Left cardiac atrium (tissue), 4 donors: ENCODE measurements around the gene GXYLT1. TPM values are rescaled to one million over a fixed set of nuclear protein-coding genes. Genes with fewer than 3 reads are reported as not detected.
A peak's percentile ranks its signal among the peaks of the same experiment; 100 is the strongest.

ENCODE experiments used
- ATAC-seq, 2 donors: fragments of 200-7000 bp; cut with Tn5 transposase; one replicate each; pipeline ENCODE4 v1.9.1; 2020; ENCODE audit warnings: mild to moderate bottlenecking in 2 of 2, moderate library complexity in 2 of 2
- DNase-seq: peaks from one replicate; pipeline ENCODE4 v3.0.0-alpha.2; 2020
- intact Hi-C, 2 donors: fragments of 100-400 bp; cut with DNase I; formaldehyde crosslinking; loops; one replicate each; pipeline versions ENCODE4 v1.14.1 to v1.15.1; 2022 to 2023
- total RNA-seq, 2 donors: library from RNA; stranded (reverse); fragmentation: NEBNext Ultra II Directional; extraction: Animal tissue kit (Norgen Biotek cat#: 25700); gene quantifications; one replicate each; pipeline ENCODE4 v1.2.1, GENCODE V29; 2021
- donor health status: DM: no; HTN: yes; CAD: no.
- donor health status: DM: no; HTN: yes; CAD: no; lungs with severe emphysema.
- donor health status: DM: yes; HTN: yes; CAD: no.
- donor health status: Dilated cardiomyopathy.

GXYLT1 gene
- total RNA-seq, 2 donors from 2014 or later = 6.3 to 6.4 TPM

GRCh38 chr12:42145552-42146215 lies 1.0 kb upstream of the GXYLT1 start:
- no peak for ATAC-seq
- intact Hi-C loops = loop anchor here (5.0 to 10.0 kb wide), 2 partner anchors 87 to 89 kb away; partner anchors contain the start of gene YAF2 (in 1 of the 2)
- DNase-seq = no peak

DNA sequence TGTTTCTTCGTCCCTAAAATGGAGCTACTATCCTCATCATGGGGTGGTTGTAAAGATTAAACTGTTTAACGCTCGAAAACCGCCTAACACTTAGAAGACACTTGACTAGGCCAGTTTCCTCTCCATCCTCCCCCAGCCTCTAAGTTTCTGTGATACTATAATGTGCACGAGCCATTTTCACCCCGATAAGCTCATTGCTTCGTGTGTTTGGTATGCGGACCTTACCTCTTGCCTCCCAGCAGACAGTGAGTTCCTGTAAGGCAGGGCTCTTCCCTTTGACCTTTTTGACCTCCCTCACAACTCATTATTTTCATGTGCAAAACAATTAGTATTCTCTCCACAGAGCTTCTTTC lies 499 bp upstream of the GXYLT1 start:
- ATAC-seq (peak in 1 of 2 donors; percentile 1), DNase-seq (no peak)
- intact Hi-C loops = loop anchor here (5.0 to 10.0 kb wide), 2 partner anchors 87 to 90 kb away; partner anchors contain the start of gene YAF2 (in 1 of the 2)

DNA sequence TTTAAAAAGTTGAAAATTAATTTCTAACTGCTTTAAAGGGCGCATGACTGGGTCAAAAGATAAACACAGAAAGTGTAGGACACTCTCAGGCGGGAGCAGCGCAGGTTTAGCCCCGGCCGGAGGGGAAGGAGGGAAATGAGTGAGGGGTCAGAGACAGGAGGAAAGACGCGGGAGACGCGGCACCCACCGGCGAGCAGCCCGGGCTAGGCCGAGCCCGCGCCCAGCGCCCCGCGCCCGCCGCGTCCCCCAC lies 591 bp downstream of the GXYLT1 start:
- ATAC-seq (no peak), DNase-seq (no peak)
- intact Hi-C loops = loop anchor here in 1 of 2 donors (10.0 kb wide), 1 partner anchor 91 kb away; the partner anchor contains the start of gene YAF2

GRCh38 chr12:42143452-42144157 lies 1.1 kb downstream of the GXYLT1 start:
- intact Hi-C loops = loop anchor here in 1 of 2 donors (10.0 kb wide), 1 partner anchor 91 kb away; the partner anchor contains the start of gene YAF2
- ATAC-seq (no peak), DNase-seq (no peak)

DNA sequence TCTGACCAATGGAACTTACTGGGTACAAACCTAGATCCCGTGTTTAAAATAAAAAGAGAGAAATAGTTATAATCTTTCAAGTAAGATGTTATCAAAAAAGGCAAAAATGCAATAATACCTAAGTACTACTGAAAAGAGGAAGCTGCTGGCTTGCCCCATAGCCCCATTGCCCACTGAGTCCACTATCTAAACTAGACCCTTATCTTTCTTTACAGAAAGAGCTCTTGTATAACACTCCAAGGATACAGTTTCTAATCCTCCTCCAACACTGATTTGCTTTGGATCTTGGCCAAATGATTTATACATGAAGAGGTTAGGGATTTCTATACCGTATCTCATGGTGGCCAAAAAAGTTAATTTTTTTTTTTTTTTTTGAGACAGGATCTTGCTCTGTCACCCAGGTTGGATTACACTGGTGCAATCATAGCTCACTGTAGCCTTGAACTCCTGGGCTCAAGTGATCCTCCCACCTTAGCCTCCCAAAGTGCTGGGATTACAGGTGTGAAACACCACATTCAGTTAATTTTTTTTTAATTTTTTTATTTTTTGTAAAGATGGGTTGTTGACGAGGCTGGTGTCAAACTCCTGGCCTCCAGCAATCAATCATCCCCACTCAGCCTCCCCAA lies 2.6 kb downstream of the GXYLT1 start:
- intact Hi-C loops = loop anchor here in 1 of 2 donors (10.0 kb wide), 1 partner anchor 93 kb away; the partner anchor contains the start of gene YAF2
- DNase-seq = no peak
- ATAC-seq = no peak

DNA sequence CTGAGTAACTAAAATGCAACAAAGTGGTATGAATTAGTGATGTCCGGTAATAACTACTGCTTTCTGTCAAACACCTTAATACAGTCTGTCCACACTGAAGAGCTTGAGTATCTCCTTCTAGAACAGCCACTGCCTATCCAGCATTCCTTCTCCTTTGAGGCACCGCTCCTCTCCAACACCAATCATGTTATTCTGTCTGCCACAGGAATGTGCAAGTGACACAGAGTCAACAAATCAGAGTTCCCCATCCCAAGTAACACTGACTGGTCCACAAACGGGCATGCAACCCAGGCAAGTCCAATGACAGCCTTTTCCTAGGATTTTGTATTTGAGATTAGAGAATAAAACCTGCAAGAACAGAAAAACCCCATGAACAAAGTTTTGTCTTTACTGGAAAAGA lies 3.8 kb downstream of the GXYLT1 start:
- intact Hi-C loops = loop anchor here in 1 of 2 donors (10.0 kb wide), 1 partner anchor 94 kb away; the partner anchor contains the start of gene YAF2

GRCh38 chr12:42135259-42135814 lies 9.3 kb downstream of the GXYLT1 start:
- ATAC-seq (peak in 1 of 2 donors; percentile 51), DNase-seq (no peak)
- intact Hi-C loops = no loop called here

More for the DNA sequence above, 3.8 kb downstream of the GXYLT1 start:
- ATAC-seq (no peak), DNase-seq (no peak)

DNA sequence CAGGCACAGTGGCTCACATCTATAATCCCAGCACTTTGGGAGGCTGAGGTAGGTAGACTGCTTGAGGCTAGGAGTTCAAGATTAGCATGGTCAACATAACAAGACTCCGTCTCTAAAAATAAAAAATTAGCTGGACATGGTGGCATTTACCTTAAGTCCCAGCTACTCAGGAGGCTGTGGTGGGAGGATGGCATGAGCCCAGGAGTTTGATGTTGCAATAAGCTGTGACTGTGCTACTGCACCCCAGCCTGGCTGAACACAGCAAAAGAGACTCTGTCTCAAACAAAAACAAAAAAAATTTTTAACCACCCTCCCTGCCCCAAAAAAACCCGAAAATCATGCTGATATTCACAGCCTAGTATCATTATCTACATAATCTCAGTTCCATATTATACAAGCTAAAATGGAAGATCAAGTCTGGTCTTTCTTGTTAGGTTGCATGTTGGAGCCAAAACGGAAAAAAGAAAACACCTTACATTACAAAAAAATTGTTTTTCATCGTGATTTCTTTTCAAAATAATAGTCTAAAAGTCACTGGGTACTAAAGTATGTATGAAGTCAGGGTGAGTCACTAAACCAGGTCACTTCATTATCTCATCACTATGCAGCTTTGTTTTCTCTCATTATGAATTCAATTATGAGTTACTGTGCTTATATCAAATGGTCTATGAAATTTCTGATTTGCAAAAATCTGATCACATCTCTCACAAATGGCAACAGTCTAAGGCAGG lies 13.8 kb downstream of the GXYLT1 start:
- peak; percentile 39 for DNase-seq
- ATAC-seq = peak in 1 of 2 donors; percentile 70
- intact Hi-C loops = loop anchor here (2.0 to 5.0 kb wide), 2 partner anchors 196 to 202 kb away; partner anchors contain the start of genes PPHLN1 (in 1 of the 2) and ZCRB1 (in 1 of the 2)

GRCh38 chr12:42129595-42130204 lies 15.0 kb downstream of the GXYLT1 start:
- intact Hi-C loops = loop anchor here (2.0 to 5.0 kb wide), 2 partner anchors 198 to 203 kb away; partner anchors contain the start of genes PPHLN1 (in 1 of the 2) and ZCRB1 (in 1 of the 2)
- ATAC-seq (peak; percentile 81 to 86), DNase-seq (no peak)

- no peak for ATAC-seq
- intact Hi-C loops = no loop called here
Observed at GRCh38 chr12:42128888-42129287, 15.8 kb downstream of the GXYLT1 start.

GRCh38 chr12:42128327-42128726 lies 16.3 kb downstream of the GXYLT1 start:
- DNase-seq (no peak), ATAC-seq (no peak)
- intact Hi-C loops = no loop called here

More at GRCh38 chr12:42128888-42129287, 15.8 kb downstream of the GXYLT1 start:
- no peak for DNase-seq

- ATAC-seq = no peak
- intact Hi-C loops = no loop called here
- no peak for DNase-seq
Observed at GRCh38 chr12:42126963-42127362, 17.7 kb downstream of the GXYLT1 start.

DNA sequence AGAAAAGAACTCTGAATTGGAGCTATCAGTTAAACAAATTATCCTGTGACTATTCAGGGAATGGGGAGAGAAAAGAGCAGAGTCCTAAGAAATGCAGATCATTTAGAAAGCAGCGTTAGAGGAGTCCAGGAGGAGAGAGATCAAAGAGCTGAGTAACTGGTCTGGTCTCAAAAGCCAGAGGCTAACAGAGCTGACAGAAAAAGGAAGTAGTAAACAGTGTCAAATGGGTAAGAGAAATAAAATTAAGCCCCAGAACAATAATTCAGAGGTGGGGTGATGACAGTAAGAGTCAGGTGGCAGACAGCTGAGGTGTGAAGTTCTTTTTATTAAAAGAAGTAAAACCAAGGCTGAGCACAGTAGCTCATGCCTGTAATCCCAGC lies 19.3 kb downstream of the GXYLT1 start:
- intact Hi-C loops = no loop called here
- no peak for ATAC-seq
- DNase-seq = no peak

DNA sequence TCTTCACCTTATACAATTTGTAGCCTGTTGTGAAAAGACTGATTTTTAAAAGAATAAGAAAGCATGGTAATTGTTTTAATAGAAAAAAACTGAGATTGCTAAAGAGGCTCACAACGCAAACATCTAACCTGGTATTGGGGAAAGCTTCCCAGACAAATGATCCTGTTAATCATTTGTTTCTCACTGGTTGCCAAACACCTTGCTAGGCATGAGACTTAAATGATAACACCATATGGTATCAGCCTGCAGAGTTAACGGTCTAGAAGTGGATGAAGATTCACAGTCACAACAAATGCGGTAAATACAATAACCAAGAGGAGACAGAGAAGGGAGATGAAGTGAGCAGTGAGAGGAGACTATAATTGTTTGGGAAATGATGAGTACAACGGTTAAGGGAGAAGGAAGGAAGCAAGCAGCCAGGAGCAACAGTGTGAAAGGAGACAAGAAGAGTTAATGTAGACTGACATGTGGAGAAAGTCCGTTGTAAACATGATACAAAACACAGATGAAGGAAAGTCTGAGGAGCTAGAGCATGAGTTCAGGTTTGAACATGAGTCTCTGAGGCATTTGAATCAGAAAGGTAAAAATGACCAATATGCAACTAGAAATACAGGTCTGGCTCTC lies 19.8 kb downstream of the GXYLT1 start:
- ATAC-seq = no peak
- intact Hi-C loops = no loop called here
- DNase-seq = no peak

- no peak for ATAC-seq
- intact Hi-C loops = no loop called here
- no peak for DNase-seq
Observed at GRCh38 chr12:42119085-42119633, 25.5 kb downstream of the GXYLT1 start.

- no peak for DNase-seq
- ATAC-seq = no peak
- intact Hi-C loops = no loop called here
Observed at GRCh38 chr12:42118136-42118879, 26.4 kb downstream of the GXYLT1 start.

DNA sequence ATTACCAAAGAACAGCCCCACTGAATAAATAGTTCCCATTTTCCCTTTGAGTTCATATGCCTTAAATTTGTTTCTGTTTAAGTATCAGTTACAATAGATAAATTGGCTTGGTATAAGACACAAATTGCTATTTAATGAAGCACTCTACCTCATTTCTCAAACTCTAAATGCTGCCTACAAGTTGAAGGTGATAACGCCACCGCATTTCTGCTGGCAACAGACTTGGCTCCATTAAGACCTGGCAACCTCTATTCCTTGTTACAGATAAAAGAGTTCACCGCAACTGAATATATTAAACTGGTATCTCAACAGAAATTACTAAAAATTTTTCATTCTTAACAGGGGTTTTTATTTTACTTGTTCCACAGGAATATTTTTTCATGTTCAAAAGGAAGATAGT lies 35.6 kb downstream of the GXYLT1 start:
- ATAC-seq = no peak
- intact Hi-C loops = no loop called here
- no peak for DNase-seq
